Tibial nerve (tissue), 4 donors: ENCODE results near the gene SLC25A38. TPM values are rescaled to one million over a fixed set of nuclear protein-coding genes. Genes with fewer than 3 reads are reported as not detected.

Experiments used
- DNase-seq, 2 donors: peaks; one replicate each; pipeline ENCODE4 v3.0.0-alpha.2; 2019; ENCODE audit warnings: low spot score in 2 of 2
- H3K27ac ChIP-seq, 4 donors: fragments of 200-600 bp; sonication (generic) in 3 of 4; one replicate each; pipeline ENCODE4 v1.5.1; 2017 to 2019; ENCODE audit warnings: mild to moderate bottlenecking in 1 of 4
- H3K27me3 ChIP-seq, 2 donors: fragments of 200-600 bp; sonication (generic) in 1 of 2; one replicate each; pipeline versions ENCODE4 v1.5.1 to v1.6.0; 2017 to 2019
- H3K36me3 ChIP-seq, 3 donors: fragments of 200-600 bp; sonication (generic); one replicate each; pipeline ENCODE4 v1.5.1; 2018 to 2019
- H3K4me1 ChIP-seq, 4 donors: fragments of 200-600 bp; sonication (generic) in 3 of 4; one replicate each; pipeline ENCODE4 v1.5.1; 2017 to 2019
- H3K4me3 ChIP-seq, 4 donors: fragments of 200-600 bp; sonication (generic) in 3 of 4; one replicate each; pipeline ENCODE4 v1.5.1; 2017 to 2019; ENCODE audit warnings: mild to moderate bottlenecking in 1 of 4, moderate library complexity in 1 of 4
- H3K9me3 ChIP-seq, 4 donors: fragments of 200-600 bp; sonication (generic) in 3 of 4; one replicate each; pipeline ENCODE4 v1.5.1; 2017 to 2019
- CTCF ChIP-seq, 5 experiments: fragments of 200-600 bp in 3 of 5; fragments of 450-650 bp in 2 of 5; sonication (generic) in 3 of 5; IDR thresholded peaks; one replicate each; pipeline ENCODE4 v1.5.1; 2016 to 2019; ENCODE audit warnings: antibody characterized with exemption in 5 of 5, mild to moderate bottlenecking in 3 of 5, moderate library complexity in 2 of 5
- EP300 ChIP-seq, 2 donors: sonication (generic); formaldehyde crosslinking; IDR thresholded peaks; one replicate each; pipeline ENCODE4 v1.6.1; 2017; ENCODE audit warnings: antibody characterized with exemption in 2 of 2, mild to moderate bottlenecking in 1 of 2
- POLR2A ChIP-seq, 2 donors: fragments of 450-650 bp; IDR thresholded peaks; one replicate each; pipeline ENCODE4 v1.6.1; 2017; ENCODE audit warnings: antibody characterized with exemption in 2 of 2, mild to moderate bottlenecking in 2 of 2, moderate library complexity in 2 of 2
- WGBS, 2 donors: methylation state at CpG; one replicate each; pipeline ENCODE4 v1.1.5; 2018; 5-methylcytosine and 5-hydroxymethylcytosine counted together
- total RNA-seq, 4 donors: library from RNA; depleted of rRNA; stranded (reverse); fragments of >200 nt; gene quantifications; one replicate each; pipeline ENCODE4 v1.1.0, GENCODE V29; 2016

Gene SLC25A38
- total RNA-seq, 4 donors from 2014 or later = 21.9 to 35.0 (median 29.6) TPM

DNA sequence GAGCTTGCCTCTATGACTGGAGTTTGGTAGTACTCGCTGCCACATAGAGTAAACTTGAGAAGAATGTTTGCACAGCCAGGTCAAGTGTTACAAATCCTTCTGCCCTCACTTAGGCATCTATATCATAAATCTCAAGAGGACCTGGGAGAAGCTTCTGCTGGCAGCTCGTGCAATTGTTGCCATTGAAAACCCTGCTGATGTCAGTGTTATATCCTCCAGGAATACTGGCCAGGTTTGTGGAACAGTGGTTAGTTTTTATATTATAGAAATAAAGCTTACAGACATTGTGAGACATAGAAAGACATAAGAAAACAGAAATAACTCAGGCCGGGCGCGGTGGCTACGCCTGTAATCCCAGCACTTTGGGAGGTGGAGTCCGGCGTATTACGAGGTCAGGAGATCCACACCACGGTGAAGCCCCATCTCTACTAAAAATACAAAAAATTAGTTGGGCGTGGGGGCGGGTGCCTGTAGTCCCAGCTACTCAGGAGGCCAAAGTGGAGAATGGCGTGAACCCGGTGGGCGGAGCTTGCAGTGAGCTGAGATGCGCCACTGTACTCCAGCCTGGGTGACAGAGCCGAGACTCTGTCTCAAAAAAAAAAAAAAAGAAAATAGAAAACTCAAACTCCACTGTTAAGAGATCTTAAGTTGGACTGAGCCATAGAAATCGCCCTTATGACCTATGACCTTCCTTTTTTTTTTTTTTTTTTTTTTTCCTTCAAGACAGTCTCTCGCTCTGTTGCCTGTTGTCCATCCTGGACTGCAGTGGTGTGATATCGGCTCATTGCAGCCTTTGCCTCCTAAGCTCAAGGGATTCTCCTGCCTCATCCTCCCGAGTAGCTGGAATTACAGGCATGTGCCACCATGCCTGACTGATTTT, 25.6 kb downstream of the SLC25A38 start:
- H3K36me3 ChIP-seq = peaks cover 9 to 56% (median 16%) of the 10 kb centered on the region in 3 donors
- H3K27ac ChIP-seq = no peak overlapping the region
- H3K4me3 ChIP-seq = no peak overlapping the region
- H3K4me1 ChIP-seq = peaks cover 0 to 39% (median 14%) of the 10 kb centered on the region in 4 donors
- no peak for DNase-seq
- no peaks in the 10 kb centered on the region for H3K27me3 ChIP-seq
- TF ChIP-seq CTCF (IDR thresholded peaks at IDR 0.05) (no peak), POLR2A (IDR thresholded peaks at IDR 0.05) (no peak), EP300 (IDR thresholded peaks at IDR 0.05) (no peak)
- no peaks in the 10 kb centered on the region for H3K9me3 ChIP-seq
- 73 to 82% methylated on average over 21 of the region's 21 CpGs for WGBS, 2 donors

GRCh38 chr3:39409514-39410136, 26.5 kb downstream of the SLC25A38 start:
- TF ChIP-seq CTCF (IDR thresholded peaks at IDR 0.05) (no peak), EP300 (IDR thresholded peaks at IDR 0.05) (no peak), POLR2A (IDR thresholded peaks at IDR 0.05) (no peak)
- no peak for DNase-seq
- Histone ChIP-seq H3K36me3 (peaks cover 9 to 65% (median 16%) of the 10 kb centered on the region in 3 donors), H3K27me3 (no peaks in the 10 kb centered on the region), H3K27ac (no peak overlapping the region), H3K4me3 (no peak overlapping the region), H3K4me1 (peaks cover 0 to 39% (median 14%) of the 10 kb centered on the region in 4 donors), H3K9me3 (no peaks in the 10 kb centered on the region)
- 72 to 73% methylated on average over 7 of the region's 7 CpGs for WGBS, 2 donors

DNA sequence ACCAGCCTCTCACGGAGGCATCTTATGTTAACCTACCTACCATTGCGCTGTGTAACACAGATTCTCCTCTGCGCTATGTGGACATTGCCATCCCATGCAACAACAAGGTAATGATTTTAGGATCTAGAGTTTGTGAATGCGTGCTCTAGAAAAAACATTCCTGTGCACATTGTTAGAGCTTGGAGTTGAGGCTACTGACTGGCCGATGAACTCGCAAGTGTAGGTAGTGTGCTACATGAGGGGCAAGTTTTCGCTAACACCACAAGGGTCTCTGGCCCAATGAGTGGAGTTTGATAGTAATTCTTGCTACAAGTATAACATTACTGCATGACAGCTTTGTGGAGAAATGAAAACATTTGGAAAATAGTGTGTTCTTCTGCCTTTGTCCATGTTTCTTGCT, 27.7 kb downstream of the SLC25A38 start:
- Histone ChIP-seq H3K27ac (no peak overlapping the region), H3K27me3 (no peaks in the 10 kb centered on the region), H3K4me1 (peaks cover 0 to 36% (median 14%) of the 10 kb centered on the region in 4 donors), H3K9me3 (no peaks in the 10 kb centered on the region), H3K4me3 (no peak overlapping the region), H3K36me3 (peaks cover 9 to 68% (median 16%) of the 10 kb centered on the region in 3 donors)
- WGBS, 2 donors = 92 to 95% methylated on average over 7 of the region's 7 CpGs
- TF ChIP-seq EP300 (IDR thresholded peaks at IDR 0.05) = no peak
- TF ChIP-seq POLR2A (IDR thresholded peaks at IDR 0.05) = no peak
- no peak for TF ChIP-seq CTCF (IDR thresholded peaks at IDR 0.05)
- DNase-seq = no peak

DNA sequence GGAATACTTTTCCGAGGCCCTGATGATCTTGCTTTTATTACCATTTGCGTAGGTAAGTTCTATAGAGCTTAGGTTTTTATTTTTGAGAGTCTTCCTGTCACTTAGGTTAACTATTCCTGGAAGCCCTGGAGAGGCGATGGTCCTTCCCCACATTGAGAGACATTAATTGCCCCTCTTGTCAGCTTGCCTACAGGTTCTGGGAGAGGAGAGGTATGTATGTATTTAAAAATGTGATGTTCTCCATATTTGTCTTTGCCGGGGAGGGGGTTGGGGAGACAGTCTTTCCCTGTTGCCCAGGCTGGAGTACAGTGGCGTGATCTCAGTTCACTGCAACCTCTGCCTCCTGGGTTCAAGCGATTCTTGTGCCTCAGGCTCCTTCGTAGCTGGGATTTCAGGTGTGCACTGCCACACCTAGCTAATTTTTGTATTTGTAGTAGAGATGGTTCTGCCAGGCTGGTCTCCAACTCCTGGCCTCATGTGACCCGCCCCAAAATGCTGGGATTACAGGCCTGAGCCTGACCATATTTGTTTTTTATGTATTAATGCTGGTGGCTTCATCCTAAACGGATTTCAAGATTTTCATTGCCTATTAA, 29.6 kb downstream of the SLC25A38 start:
- Histone ChIP-seq H3K27me3 (no peaks in the 10 kb centered on the region), H3K4me1 (peaks cover 0 to 30% (median 8%) of the 10 kb centered on the region in 4 donors), H3K4me3 (no peak overlapping the region), H3K27ac (no peak overlapping the region), H3K9me3 (no peaks in the 10 kb centered on the region), H3K36me3 (peaks cover 9 to 68% (median 16%) of the 10 kb centered on the region in 3 donors)
- no peak for DNase-seq
- TF ChIP-seq CTCF (IDR thresholded peaks at IDR 0.05) (no peak), POLR2A (IDR thresholded peaks at IDR 0.05) (no peak), EP300 (IDR thresholded peaks at IDR 0.05) (no peak)
- 86 to 91% methylated on average over 9 of the region's 9 CpGs for WGBS, 2 donors
